Spleen (tissue), 7 donors: ENCODE data around the gene ACTR3.

Source experiments
- CTCF ChIP-seq, 11 experiments: fragments of 200-600 bp in 7 of 11; fragments of 450-650 bp in 4 of 11; sonication (generic) in 4 of 11; IDR thresholded peaks in 8 of 11; conservative IDR thresholded peaks in 3 of 11; 1 replicate in 7 of 11; 2 replicates in 4 of 11; pipeline versions ENCODE4 v1.4.0 to v1.8.0; 2016 to 2021; ENCODE audit warnings: antibody characterized with exemption in 11 of 11, inconsistent platforms in 4 of 11, mild to moderate bottlenecking in 1 of 11
- POLR2A ChIP-seq, 3 donors: fragments of 450-650 bp; IDR thresholded peaks; one replicate each; pipeline ENCODE4 v1.5.1; 2017; ENCODE audit warnings: antibody characterized with exemption in 3 of 3, mild to moderate bottlenecking in 1 of 3
- POLR2AphosphoS5 ChIP-seq, 3 donors: sonication (generic); formaldehyde crosslinking; IDR thresholded peaks; one replicate each; pipeline ENCODE4 v1.5.1; 2017; ENCODE audit warnings: antibody characterized with exemption in 3 of 3
- donor health status: DM: no; HTN: no; CAD: no; lungs with moderate emphysema.
- donor health status: DM: no; HTN: no; CAD: no.
- donor health status: DM: no; HTN: no; CAD: no.

- no peak for TF ChIP-seq CTCF (IDR thresholded peaks at IDR 0.05 in 8 of 11, conservative IDR thresholded peaks at IDR 0.05 in 3 of 11)
- no peak for TF ChIP-seq POLR2AphosphoS5 (IDR thresholded peaks at IDR 0.05)
- TF ChIP-seq POLR2A (IDR thresholded peaks at IDR 0.05): no peak
These were observed 17.4 kb downstream of the ACTR3 start for GRCh38 chr2:113907297-113907696.
